MM.1S (cell line): Measurements from ENCODE around the gene WDFY2.

Source experiments
- DNase-seq: peaks from one replicate; pipeline ENCODE4 v3.0.0-alpha.2; 2015
- H2AFZ ChIP-seq: fragments of 300-600 bp; sonication (generic); 2 replicates; pipeline ENCODE4 v1.6.0; 2016; ENCODE audit warnings: antibody characterized with exemption, low read length
- H3F3A ChIP-seq: fragments of 300-600 bp; sonication (generic); 2 replicates; pipeline ENCODE4 v1.6.1; 2016; ENCODE audit warnings: mild to moderate bottlenecking, antibody characterized with exemption, low read length, moderate library complexity, mixed read lengths; ENCODE audit not compliant: insufficient read depth
- H3K27ac ChIP-seq: fragments of 300-600 bp; sonication (generic); 2 replicates; pipeline ENCODE4 v1.5.1; 2016; ENCODE audit warnings: mild to moderate bottlenecking, low read length
- H3K27me3 ChIP-seq: fragments of 300-600 bp; sonication (generic); replicated peaks from 2 replicates; pipeline ENCODE4 v1.6.0; 2016; ENCODE audit warnings: low read length; ENCODE audit not compliant: insufficient read depth
- H3K36me3 ChIP-seq: fragments of 300-600 bp; sonication (generic); replicated peaks from 2 replicates; pipeline ENCODE4 v1.6.1; 2016; ENCODE audit warnings: mild to moderate bottlenecking, low read length, mixed read lengths; ENCODE audit not compliant: insufficient read depth
- H3K4me1 ChIP-seq: fragments of 300-600 bp; sonication (generic); 2 replicates; pipeline ENCODE4 v1.6.1; 2016; ENCODE audit warnings: low read length, mixed read lengths
- H3K4me2 ChIP-seq: fragments of 300-600 bp; sonication (generic); 2 replicates; pipeline ENCODE4 v1.6.0; 2016; ENCODE audit warnings: low read depth, low read length
- H3K4me3 ChIP-seq: fragments of 300-600 bp; sonication (generic); 2 replicates; pipeline ENCODE4 v1.5.1; 2016; ENCODE audit warnings: low read length, mixed read lengths
- H3K79me2 ChIP-seq: fragments of 300-600 bp; sonication (generic); 2 replicates; pipeline ENCODE4 v1.6.1; 2016; ENCODE audit warnings: mixed run types, low read length, mixed read lengths
- H3K9ac ChIP-seq: fragments of 300-600 bp; sonication (generic); 2 replicates; pipeline ENCODE4 v1.6.1; 2016; ENCODE audit warnings: low read length, mixed read lengths
- H3K9me2 ChIP-seq: fragments of 300-600 bp; sonication (generic); replicated peaks from 2 replicates; pipeline ENCODE4 v1.6.1; 2016; ENCODE audit warnings: mild to moderate bottlenecking, low read length, mixed read lengths; ENCODE audit not compliant: insufficient read depth
- H3K9me3 ChIP-seq: fragments of 300-600 bp; sonication (generic); replicated peaks from 2 replicates; pipeline ENCODE4 v1.6.1; 2016; ENCODE audit warnings: mild to moderate bottlenecking, low read length, mixed read lengths; ENCODE audit not compliant: insufficient read depth
- H4K20me1 ChIP-seq: fragments of 300-600 bp; sonication (generic); 2 replicates; pipeline ENCODE4 v1.6.1; 2016; ENCODE audit warnings: mild to moderate bottlenecking, low read length, moderate library complexity, mixed read lengths; ENCODE audit not compliant: insufficient read depth
- EZH2 ChIP-seq: fragments of 300-600 bp; sonication (generic); optimal IDR thresholded peaks from 2 replicates; pipeline ENCODE3; 2017; ENCODE audit warnings: low read depth, mild to moderate bottlenecking, antibody characterized with exemption, low read length, mixed read lengths
- EZH2phosphoT487 ChIP-seq: fragments of 300-600 bp; sonication (generic); IDR thresholded peaks from 2 replicates; pipeline ENCODE4 v1.6.1; 2018; ENCODE audit warnings: antibody characterized with exemption, low read length
- TF ChIP-seq, protein P1 (sequence below): fragments of 300-600 bp; sonication (generic); IDR thresholded peaks from 2 replicates; pipeline ENCODE4 v1.5.1; 2016; ENCODE audit warnings: antibody characterized with exemption, low read length, mixed read lengths

The WDFY2 gene

GRCh38 chr13:51793570-51794271 lies 209.5 kb downstream of the WDFY2 start:
- Histone ChIP-seq H3K36me3 (no peaks in the 10 kb centered on the region), H3K4me2 (no peak overlapping the region), H3K9ac (no peak overlapping the region), H3K79me2 (no peaks in the 10 kb centered on the region), H4K20me1 (no peaks in the 10 kb centered on the region), H3K4me1 (no peaks in the 10 kb centered on the region), H3K9me2 (no peaks in the 10 kb centered on the region), H3K27ac (no peak overlapping the region), H3K4me3 (no peak overlapping the region), H3K9me3 (no peaks in the 10 kb centered on the region), H2AFZ (no peak overlapping the region), H3K27me3 (no peaks in the 10 kb centered on the region), H3F3A (no peaks in the 10 kb centered on the region)
- DNase-seq: no peak
- TF ChIP-seq, protein P1, sequence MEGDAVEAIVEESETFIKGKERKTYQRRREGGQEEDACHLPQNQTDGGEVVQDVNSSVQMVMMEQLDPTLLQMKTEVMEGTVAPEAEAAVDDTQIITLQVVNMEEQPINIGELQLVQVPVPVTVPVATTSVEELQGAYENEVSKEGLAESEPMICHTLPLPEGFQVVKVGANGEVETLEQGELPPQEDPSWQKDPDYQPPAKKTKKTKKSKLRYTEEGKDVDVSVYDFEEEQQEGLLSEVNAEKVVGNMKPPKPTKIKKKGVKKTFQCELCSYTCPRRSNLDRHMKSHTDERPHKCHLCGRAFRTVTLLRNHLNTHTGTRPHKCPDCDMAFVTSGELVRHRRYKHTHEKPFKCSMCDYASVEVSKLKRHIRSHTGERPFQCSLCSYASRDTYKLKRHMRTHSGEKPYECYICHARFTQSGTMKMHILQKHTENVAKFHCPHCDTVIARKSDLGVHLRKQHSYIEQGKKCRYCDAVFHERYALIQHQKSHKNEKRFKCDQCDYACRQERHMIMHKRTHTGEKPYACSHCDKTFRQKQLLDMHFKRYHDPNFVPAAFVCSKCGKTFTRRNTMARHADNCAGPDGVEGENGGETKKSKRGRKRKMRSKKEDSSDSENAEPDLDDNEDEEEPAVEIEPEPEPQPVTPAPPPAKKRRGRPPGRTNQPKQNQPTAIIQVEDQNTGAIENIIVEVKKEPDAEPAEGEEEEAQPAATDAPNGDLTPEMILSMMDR: no peak
- TF ChIP-seq EZH2phosphoT487: no peak
- no peak for TF ChIP-seq EZH2

DNA sequence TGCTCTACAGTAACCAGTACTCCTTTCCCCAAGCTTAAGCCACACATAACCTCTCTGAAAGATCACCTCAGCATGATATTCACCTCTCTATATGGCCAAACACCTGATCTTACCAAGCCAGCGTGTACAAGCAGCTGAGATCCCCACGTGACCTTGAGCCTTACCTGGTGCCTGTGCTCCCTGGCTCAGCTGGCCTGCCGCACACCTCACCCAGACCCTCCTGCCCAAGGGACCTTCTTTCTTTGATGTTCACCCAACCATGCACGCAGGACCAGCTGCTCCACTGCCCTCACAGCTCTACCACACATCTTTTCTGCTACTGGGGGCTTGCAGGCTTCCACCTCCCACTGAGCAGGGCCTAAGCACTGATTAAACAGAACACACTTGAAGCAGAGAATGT lies 210.7 kb downstream of the WDFY2 start:
- no peaks in the 10 kb centered on the region for H3K79me2 ChIP-seq

GRCh38 chr13:51795419-51795818 lies 211.2 kb downstream of the WDFY2 start:
- Histone ChIP-seq H3K9me3 (no peaks in the 10 kb centered on the region), H3K4me2 (no peak overlapping the region), H3K79me2 (no peaks in the 10 kb centered on the region), H3K4me1 (no peaks in the 10 kb centered on the region), H3K27ac (no peak overlapping the region), H2AFZ (no peak overlapping the region), H3K27me3 (no peaks in the 10 kb centered on the region), H3K9ac (no peak overlapping the region), H3F3A (no peaks in the 10 kb centered on the region), H3K36me3 (no peaks in the 10 kb centered on the region), H3K9me2 (no peaks in the 10 kb centered on the region), H4K20me1 (no peaks in the 10 kb centered on the region), H3K4me3 (no peak overlapping the region)
- DNase-seq: no peak
- TF ChIP-seq EZH2: no peak
- no peak for TF ChIP-seq EZH2phosphoT487
- TF ChIP-seq, protein P1: no peak

More for the DNA sequence above, 210.7 kb downstream of the WDFY2 start:
- no peaks in the 10 kb centered on the region for H3K27me3 ChIP-seq
- H3K4me3 ChIP-seq: no peak overlapping the region
- no peaks in the 10 kb centered on the region for H3K4me1 ChIP-seq
- no peak for DNase-seq
- H3K27ac ChIP-seq: no peak overlapping the region
- H3F3A ChIP-seq: no peaks in the 10 kb centered on the region
- H3K9ac ChIP-seq: no peak overlapping the region
- no peak overlapping the region for H2AFZ ChIP-seq
- H3K9me3 ChIP-seq: no peaks in the 10 kb centered on the region
- H3K36me3 ChIP-seq: no peaks in the 10 kb centered on the region
- H3K4me2 ChIP-seq: no peak overlapping the region
- H4K20me1 ChIP-seq: no peaks in the 10 kb centered on the region
- no peaks in the 10 kb centered on the region for H3K9me2 ChIP-seq
- TF ChIP-seq, protein P1: no peak
- no peak for TF ChIP-seq EZH2phosphoT487
- TF ChIP-seq EZH2: no peak
